Progenitor cell of endocrine pancreas (in vitro differentiated cells): Measurements from ENCODE around the gene SAT2. TPM values are rescaled to one million over a fixed set of nuclear protein-coding genes. Genes with fewer than 3 reads are reported as not detected.
"Not testable (repeated sequence)": the region's sequence is repeated elsewhere in the genome, so short reads cannot be mapped to it uniquely, and the experiment has no call there.

Experiments
- DNase-seq: peaks from one replicate; pipeline ENCODE4 v3.0.0; 2021; ENCODE audit warnings: low spot score; ENCODE audit not compliant: unreplicated experiment
- H3K27ac Mint-ChIP-seq: 2 replicates; pipeline ENCODE4 v1.8.0; 2021; ENCODE audit warnings: mild to moderate bottlenecking, moderate library complexity, mixed read lengths
- H3K27me3 Mint-ChIP-seq: 2 replicates; pipeline ENCODE4 v1.8.0; 2021; ENCODE audit warnings: mixed read lengths
- H3K36me3 Mint-ChIP-seq: 2 replicates; pipeline ENCODE4 v1.8.0; 2022; ENCODE audit warnings: mixed read lengths; ENCODE audit not compliant: insufficient read depth
- H3K4me1 Mint-ChIP-seq: 2 replicates; pipeline ENCODE4 v1.8.0; 2021; ENCODE audit warnings: low read depth, mixed read lengths
- H3K4me3 Mint-ChIP-seq: 2 replicates; pipeline ENCODE4 v1.8.0; 2021; ENCODE audit warnings: low read depth, mild to moderate bottlenecking, moderate library complexity, mixed read lengths
- H3K9me3 Mint-ChIP-seq: 2 replicates; pipeline ENCODE4 v1.8.0; 2021; ENCODE audit warnings: low read depth, mixed read lengths
- CTCF ChIP-seq: fragments of 200-600 bp; sonication (generic); IDR thresholded peaks from one replicate; pipeline ENCODE4 v1.5.0; 2021; ENCODE audit warnings: antibody characterized with exemption, mild to moderate bottlenecking; ENCODE audit not compliant: unreplicated experiment
- total RNA-seq: library from RNA; stranded (reverse); gene quantifications from 2 replicates; pipeline ENCODE4 v1.2.1, GENCODE V29; 2021

The SAT2 gene
- total RNA-seq, 1 donor from 2014 or later: 108 TPM

- no peak for DNase-seq
- no peak for TF ChIP-seq CTCF
- Mint-ChIP-seq H3K4me3 (no peak overlapping the region), H3K36me3 (no peaks in the 10 kb centered on the region), H3K4me1 (no peaks in the 10 kb centered on the region), H3K27ac (no peak overlapping the region), H3K9me3 (no peaks in the 10 kb centered on the region), H3K27me3 (peaks cover 25% of the 10 kb centered on the region)
Observed at GRCh38 chr17:7644775-7645174, 17.2 kb upstream of the SAT2 start.

GRCh38 chr17:7641635-7642034, 14.0 kb upstream of the SAT2 start:
- H3K36me3 Mint-ChIP-seq, H3K27ac Mint-ChIP-seq, H3K4me3 Mint-ChIP-seq, H3K9me3 Mint-ChIP-seq, DNase-seq, H3K4me1 Mint-ChIP-seq: not testable (repeated sequence)
- H3K27me3 Mint-ChIP-seq: peaks cover 14% of the 10 kb centered on the region

GRCh38 chr17:7640783-7641182, 13.2 kb upstream of the SAT2 start:
- Mint-ChIP-seq H3K27ac (no peak overlapping the region), H3K9me3 (no peaks in the 10 kb centered on the region), H3K4me1 (peaks cover 1% of the 10 kb centered on the region), H3K4me3 (no peak overlapping the region), H3K36me3 (no peaks in the 10 kb centered on the region), H3K27me3 (peaks cover 9% of the 10 kb centered on the region)
- DNase-seq: no peak
- TF ChIP-seq CTCF: no peak

GRCh38 chr17:7636163-7636562, 8.5 kb upstream of the SAT2 start:
- H3K27ac Mint-ChIP-seq: no peak overlapping the region
- no peak overlapping the region for H3K4me3 Mint-ChIP-seq
- DNase-seq: no peak

GRCh38 chr17:7634384-7634783, 6.8 kb upstream of the SAT2 start:
- H3K9me3 Mint-ChIP-seq: no peaks in the 10 kb centered on the region

More at GRCh38 chr17:7636163-7636562, 8.5 kb upstream of the SAT2 start:
- no peaks in the 10 kb centered on the region for H3K36me3 Mint-ChIP-seq
- H3K27me3 Mint-ChIP-seq: no peaks in the 10 kb centered on the region
- H3K9me3 Mint-ChIP-seq: no peaks in the 10 kb centered on the region
- TF ChIP-seq CTCF: no peak
- H3K4me1 Mint-ChIP-seq: peaks cover 7% of the 10 kb centered on the region

More at GRCh38 chr17:7634384-7634783, 6.8 kb upstream of the SAT2 start:
- Mint-ChIP-seq H3K4me3 (no peak overlapping the region), H3K4me1 (peaks cover 13% of the 10 kb centered on the region), H3K27ac (no peak overlapping the region), H3K27me3 (no peaks in the 10 kb centered on the region), H3K36me3 (no peaks in the 10 kb centered on the region)
- peak; percentile 45 for DNase-seq
- TF ChIP-seq CTCF: peak; percentile 62
